IPS DF 6.9 (cell line): ENCODE measurements around the gene CDK5.

Source experiments
- DNase-seq: peaks from one replicate; pipeline ENCODE4 v3.0.0-alpha.2; 2013; ENCODE audit warnings: low read depth, low spot score
- H3K27ac ChIP-seq: one replicate; pipeline ENCODE4 v1.5.1; 2013; ENCODE audit warnings: low read length, control low read depth
- H3K27me3 ChIP-seq: 2 replicates; pipeline ENCODE4 v1.6.1; 2013; ENCODE audit warnings: mild to moderate bottlenecking, low read length; ENCODE audit not compliant: control insufficient read depth, insufficient read depth
- H3K36me3 ChIP-seq: 2 replicates; pipeline ENCODE4 v1.6.1; 2013; ENCODE audit warnings: low read length; ENCODE audit not compliant: control insufficient read depth, insufficient read depth
- H3K4me1 ChIP-seq: 2 replicates; pipeline ENCODE4 v1.6.1; 2013; ENCODE audit warnings: low read length; ENCODE audit not compliant: control insufficient read depth, insufficient read depth
- H3K4me3 ChIP-seq: 2 replicates; pipeline ENCODE4 v1.5.1; 2013; ENCODE audit warnings: mild to moderate bottlenecking, low read length
- H3K9me3 ChIP-seq: 2 replicates; pipeline ENCODE4 v1.6.1; 2013; ENCODE audit warnings: low read length, inconsistent platforms; ENCODE audit not compliant: control insufficient read depth, insufficient read depth
- WGBS: extraction: QIAGEN DNeasy Blood & Tissue Kit; methylation state at CpG from one replicate; pipeline ENCODE4 v1.1.7; 2013; ENCODE audit warnings: mixed read lengths, missing lambda C conversion rate; ENCODE audit not compliant: insufficient read length, insufficient coverage; 5-methylcytosine and 5-hydroxymethylcytosine counted together

Gene CDK5

DNA sequence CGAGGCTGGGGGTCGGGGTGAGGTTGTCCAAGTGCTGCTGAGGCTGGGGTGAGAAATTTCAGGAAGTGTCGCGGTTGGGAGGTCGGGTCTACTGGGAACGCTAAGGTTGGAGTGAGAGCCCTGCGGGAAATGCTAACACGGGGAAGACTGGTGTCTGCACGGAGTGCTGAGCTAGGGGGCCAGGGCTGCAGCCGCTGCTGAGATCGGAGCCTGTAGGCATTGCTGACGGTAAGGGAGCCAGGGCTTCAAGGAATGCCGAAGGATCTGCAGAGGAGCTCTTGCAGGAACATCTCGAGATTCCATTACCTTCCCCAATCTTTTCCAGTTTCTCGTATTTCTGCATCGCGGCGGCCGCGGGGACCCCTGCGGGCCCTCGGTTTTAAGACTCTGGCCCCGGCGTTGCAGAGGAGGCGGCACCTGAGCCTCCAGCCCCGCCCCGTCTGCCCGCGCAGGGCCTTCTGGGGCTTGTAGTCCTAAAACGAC is at the start of gene CDK5:
TSS of gene CDK5 (minus strand) at position 392 of the 483 bp plus-strand sequence. CDS start at position 343, 49 bp downstream.
- no peaks in the 10 kb centered on the region for H3K36me3 ChIP-seq
- no CpG with 5 or more reads among the region's 30 CpGs for WGBS
- no peak for DNase-seq
- no peaks in the 10 kb centered on the region for H3K9me3 ChIP-seq
- H3K4me1 ChIP-seq, result peaks cover 15% of the 10 kb centered on the region
- H3K4me3 ChIP-seq, result peak within 1 kb of the TSS; percentile 78; the same call in 1 of the 2 replicates
- H3K27me3 ChIP-seq, result no peaks in the 10 kb centered on the region
- no peak within 1 kb of the TSS for H3K27ac ChIP-seq

- peaks cover 5% of the 10 kb centered on the region for H3K4me1 ChIP-seq
- H3K27me3 ChIP-seq, result no peaks in the 10 kb centered on the region
- H3K36me3 ChIP-seq, result no peaks in the 10 kb centered on the region
- H3K9me3 ChIP-seq, result no peaks in the 10 kb centered on the region
- no CpG with 5 or more reads among the region's 23 CpGs for WGBS
- no peak overlapping the region for H3K27ac ChIP-seq
- DNase-seq, result no peak
- H3K4me3 ChIP-seq, result no peak overlapping the region
Measured at GRCh38 chr7:151104411-151105235, 46.9 kb upstream of the CDK5 start.

GRCh38 chr7:151103973-151104372 is 46.3 kb upstream of the CDK5 start:
- DNase-seq, result no peak
- Histone ChIP-seq H3K27ac (no peak overlapping the region), H3K4me1 (peaks cover 5% of the 10 kb centered on the region), H3K4me3 (no peak overlapping the region), H3K9me3 (no peaks in the 10 kb centered on the region), H3K27me3 (no peaks in the 10 kb centered on the region), H3K36me3 (no peaks in the 10 kb centered on the region)
- no CpG with 5 or more reads among the region's 12 CpGs for WGBS

DNA sequence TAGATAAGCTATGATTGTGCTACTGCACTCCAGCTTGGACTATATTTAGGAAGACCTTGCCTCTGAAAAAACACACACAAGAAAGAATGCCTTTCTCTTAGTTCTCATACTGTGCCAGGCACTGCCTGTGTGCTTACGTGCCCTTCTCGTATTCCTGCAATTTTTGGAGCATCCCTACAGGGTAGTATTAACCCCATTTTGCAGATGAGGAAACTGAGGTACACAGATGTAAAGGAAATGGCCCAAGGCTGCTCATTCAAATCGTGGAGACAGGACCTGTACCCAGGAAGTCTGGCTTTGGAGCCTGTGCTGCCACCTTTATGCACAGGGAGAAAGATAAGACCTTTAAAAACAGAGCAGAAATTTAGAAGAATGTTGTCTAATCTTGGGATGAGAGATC is 45.3 kb upstream of the CDK5 start:
- no peaks in the 10 kb centered on the region for H3K27me3 ChIP-seq
- no peak overlapping the region for H3K4me3 ChIP-seq
- WGBS, result no CpG with 5 or more reads among the region's 3 CpGs
- DNase-seq, result no peak
- H3K27ac ChIP-seq, result no peak overlapping the region
- peaks cover 5% of the 10 kb centered on the region for H3K4me1 ChIP-seq
- no peaks in the 10 kb centered on the region for H3K9me3 ChIP-seq
- H3K36me3 ChIP-seq, result no peaks in the 10 kb centered on the region

- H3K4me3 ChIP-seq, result no peak overlapping the region
- no peaks in the 10 kb centered on the region for H3K36me3 ChIP-seq
- no peaks in the 10 kb centered on the region for H3K27me3 ChIP-seq
- H3K9me3 ChIP-seq, result no peaks in the 10 kb centered on the region
- DNase-seq, result no peak
- H3K27ac ChIP-seq, result no peak overlapping the region
- WGBS, result no CpG with 5 or more reads among the region's 24 CpGs
- peaks cover 5% of the 10 kb centered on the region for H3K4me1 ChIP-seq
Measured at GRCh38 chr7:151101621-151102396, 44.1 kb upstream of the CDK5 start.

GRCh38 chr7:151100921-151101320 is 43.2 kb upstream of the CDK5 start:
- peaks cover 5% of the 10 kb centered on the region for H3K4me1 ChIP-seq
- H3K36me3 ChIP-seq, result no peaks in the 10 kb centered on the region
- H3K9me3 ChIP-seq, result no peaks in the 10 kb centered on the region
- H3K27ac ChIP-seq, result no peak overlapping the region
- no peaks in the 10 kb centered on the region for H3K27me3 ChIP-seq
- H3K4me3 ChIP-seq, result no peak overlapping the region
- DNase-seq, result no peak
- WGBS, result no CpG with 5 or more reads among the region's 10 CpGs

DNA sequence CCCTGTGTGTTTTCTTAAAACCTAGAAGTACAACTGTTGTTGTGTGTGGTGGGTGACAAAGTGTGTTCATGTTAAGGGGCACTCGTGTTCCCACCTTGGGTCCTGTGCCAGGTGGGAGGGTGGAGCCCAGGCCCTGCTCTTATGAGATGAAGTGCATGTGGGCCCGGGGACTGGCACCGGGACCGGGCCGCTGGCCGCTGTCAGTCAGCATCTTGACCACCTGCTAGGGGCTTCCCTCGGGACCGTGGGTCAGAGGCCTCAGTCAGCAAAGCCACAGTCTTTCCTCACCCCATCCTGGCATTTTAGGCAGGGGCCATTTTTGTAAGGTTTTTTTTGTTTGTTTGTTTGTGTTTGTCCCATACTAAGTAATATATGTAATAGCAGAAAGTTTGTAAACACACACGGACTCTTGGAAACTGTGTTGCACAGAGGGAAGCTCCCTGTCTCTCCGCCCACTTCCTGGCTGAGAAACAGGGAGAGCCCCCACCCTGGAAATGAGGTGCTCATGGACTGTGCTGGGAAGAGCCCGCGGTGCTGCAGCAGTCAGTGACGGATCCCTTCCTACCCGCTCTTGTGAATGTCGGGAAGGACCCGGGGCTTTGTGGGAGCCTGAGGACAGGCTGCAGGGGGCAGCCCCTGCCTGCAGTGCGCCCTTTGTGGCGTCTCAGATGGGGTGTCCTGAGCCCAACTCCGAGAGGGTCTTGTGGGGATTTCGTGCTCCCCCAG is 42.0 kb upstream of the CDK5 start:
- Histone ChIP-seq H3K27me3 (no peaks in the 10 kb centered on the region), H3K4me1 (peaks cover 5% of the 10 kb centered on the region), H3K27ac (no peak overlapping the region), H3K9me3 (no peaks in the 10 kb centered on the region), H3K36me3 (no peaks in the 10 kb centered on the region), H3K4me3 (no peak overlapping the region)
- no CpG with 5 or more reads among the region's 20 CpGs for WGBS
- no peak for DNase-seq

- H3K27ac ChIP-seq, result no peak overlapping the region
- no peaks in the 10 kb centered on the region for H3K27me3 ChIP-seq
- DNase-seq, result no peak
- H3K4me3 ChIP-seq, result no peak overlapping the region
- no peaks in the 10 kb centered on the region for H3K9me3 ChIP-seq
- H3K36me3 ChIP-seq, result no peaks in the 10 kb centered on the region
- H3K4me1 ChIP-seq, result no peaks in the 10 kb centered on the region
- WGBS, result no CpG with 5 or more reads among the region's 17 CpGs
Measured at GRCh38 chr7:151095828-151096475, 38.3 kb upstream of the CDK5 start.

DNA sequence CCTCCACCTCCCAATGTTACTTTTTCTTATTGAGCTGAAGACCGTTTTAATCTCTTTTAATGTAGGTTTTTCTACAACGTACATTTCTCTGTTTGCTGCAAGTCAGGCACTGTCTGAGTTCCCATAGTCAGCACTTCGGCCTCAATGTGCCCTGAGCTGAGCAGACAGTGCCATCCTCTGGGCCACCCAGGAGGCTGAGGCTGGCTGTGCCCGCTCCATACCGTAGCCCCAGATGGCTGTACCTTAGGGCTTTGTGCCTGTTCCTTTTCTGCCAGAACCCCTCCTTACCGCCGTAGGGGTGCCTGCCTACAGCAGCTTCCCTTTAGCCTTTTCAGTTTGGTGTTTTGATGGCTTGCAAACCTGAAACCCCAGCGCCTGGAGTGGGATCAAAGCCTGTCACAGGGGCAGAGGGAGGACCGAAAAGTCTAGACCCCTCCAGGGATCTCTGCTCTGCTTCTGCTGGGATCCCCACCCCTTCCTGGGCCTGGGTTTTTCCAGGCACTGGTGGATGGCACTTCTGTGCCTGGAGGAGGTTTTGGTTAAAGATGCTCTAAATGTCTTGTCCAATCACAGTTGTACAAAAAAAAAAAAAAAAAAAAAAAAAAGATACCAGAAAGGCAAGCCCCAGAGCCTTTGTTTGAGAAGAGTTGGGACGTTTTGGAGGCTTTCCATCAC is 37.6 kb upstream of the CDK5 start:
- Histone ChIP-seq H3K27me3 (no peaks in the 10 kb centered on the region), H3K4me1 (no peaks in the 10 kb centered on the region), H3K27ac (no peak overlapping the region), H3K9me3 (no peaks in the 10 kb centered on the region), H3K4me3 (no peak overlapping the region), H3K36me3 (no peaks in the 10 kb centered on the region)
- no CpG with 5 or more reads among the region's 10 CpGs for WGBS
- no peak for DNase-seq
